ENCODE measurements around the gene RUFY3.

Gene RUFY3

GRCh38 chr4:70754470-70754869 lies 32.7 kb downstream of the RUFY3 start (continued):
- no peak for TF ChIP-seq ZNF274 (IDR thresholded peaks at IDR 0.05; ENCODE audit: low read length)
- no peak for TF ChIP-seq ZNF274 (tag by site-specific recombination; IDR thresholded peaks at IDR 0.05; ENCODE audit: borderline replicate concordance)
- TF ChIP-seq INSM2 (tag by site-specific recombination; IDR thresholded peaks at IDR 0.05) = no peak
- no peak for TF ChIP-seq ZSCAN23 (tag by site-specific recombination; IDR thresholded peaks at IDR 0.05)
- TF ChIP-seq ZNF341 (tag by site-specific recombination; IDR thresholded peaks at IDR 0.05; ENCODE audit: low read depth) = no peak
- TF ChIP-seq, protein P1, sequence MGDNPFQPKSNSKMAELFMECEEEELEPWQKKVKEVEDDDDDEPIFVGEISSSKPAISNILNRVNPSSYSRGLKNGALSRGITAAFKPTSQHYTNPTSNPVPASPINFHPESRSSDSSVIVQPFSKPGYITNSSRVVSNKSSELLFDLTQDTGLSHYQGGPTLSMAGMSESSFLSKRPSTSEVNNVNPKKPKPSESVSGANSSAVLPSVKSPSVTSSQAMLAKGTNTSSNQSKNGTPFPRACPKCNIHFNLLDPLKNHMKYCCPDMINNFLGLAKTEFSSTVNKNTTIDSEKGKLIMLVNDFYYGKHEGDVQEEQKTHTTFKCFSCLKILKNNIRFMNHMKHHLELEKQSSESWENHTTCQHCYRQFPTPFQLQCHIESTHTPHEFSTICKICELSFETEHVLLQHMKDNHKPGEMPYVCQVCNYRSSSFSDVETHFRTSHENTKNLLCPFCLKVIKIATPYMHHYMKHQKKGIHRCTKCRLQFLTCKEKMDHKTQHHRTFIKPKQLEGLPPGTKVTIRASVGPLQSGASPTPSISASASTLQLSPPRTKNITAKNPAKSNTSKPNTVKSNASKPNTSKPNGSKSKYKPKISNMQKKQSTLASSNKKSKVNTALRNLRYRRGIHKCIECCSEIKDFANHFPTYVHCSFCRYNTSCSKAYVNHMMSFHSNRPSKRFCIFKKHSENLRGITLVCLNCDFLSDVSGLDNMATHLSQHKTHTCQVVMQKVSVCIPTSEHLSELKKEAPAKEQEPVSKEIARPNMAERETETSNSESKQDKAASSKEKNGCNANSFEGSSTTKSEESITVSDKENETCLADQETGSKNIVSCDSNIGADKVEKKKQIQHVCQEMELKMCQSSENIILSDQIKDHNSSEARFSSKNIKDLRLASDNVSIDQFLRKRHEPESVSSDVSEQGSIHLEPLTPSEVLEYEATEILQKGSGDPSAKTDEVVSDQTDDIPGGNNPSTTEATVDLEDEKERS (tag by site-specific recombination; IDR thresholded peaks at IDR 0.05) = no peak
- no peak for TF ChIP-seq ZNF248 (tag by site-specific recombination; IDR thresholded peaks at IDR 0.05)

- Histone ChIP-seq H3K27ac (ENCODE audit: extremely low read depth, low read depth, low read length) (no peak overlapping the region), H3K36me3 (ENCODE audit: control insufficient read depth in 2 of 2, insufficient read depth in 1 of 2, low read length in 2 of 2) (peaks cover 0 to 3% of the 10 kb centered on the region in 2 experiments; a peak in 2 of 3 replicates), H3K9me3 (ENCODE audit: control insufficient read depth, insufficient read depth, low read depth, low read length) (no peaks in the 10 kb centered on the region), H3K4me3 (ENCODE audit: low read depth, low read length) (no peak overlapping the region), H3K4me1 (ENCODE audit: control insufficient read depth, insufficient read depth, low read length) (no peaks in the 10 kb centered on the region)
- ChIA-PET CTCF (no interaction called here), POLR2A (no interaction called here)
- no peak for TF ChIP-seq ZNF530 (tag by site-specific recombination; IDR thresholded peaks at IDR 0.05; ENCODE audit: low read depth)
- no peak for TF ChIP-seq ZNF529 (tag by site-specific recombination; IDR thresholded peaks at IDR 0.05; ENCODE audit: insufficient replicate concordance)
- TF ChIP-seq, protein P2, sequence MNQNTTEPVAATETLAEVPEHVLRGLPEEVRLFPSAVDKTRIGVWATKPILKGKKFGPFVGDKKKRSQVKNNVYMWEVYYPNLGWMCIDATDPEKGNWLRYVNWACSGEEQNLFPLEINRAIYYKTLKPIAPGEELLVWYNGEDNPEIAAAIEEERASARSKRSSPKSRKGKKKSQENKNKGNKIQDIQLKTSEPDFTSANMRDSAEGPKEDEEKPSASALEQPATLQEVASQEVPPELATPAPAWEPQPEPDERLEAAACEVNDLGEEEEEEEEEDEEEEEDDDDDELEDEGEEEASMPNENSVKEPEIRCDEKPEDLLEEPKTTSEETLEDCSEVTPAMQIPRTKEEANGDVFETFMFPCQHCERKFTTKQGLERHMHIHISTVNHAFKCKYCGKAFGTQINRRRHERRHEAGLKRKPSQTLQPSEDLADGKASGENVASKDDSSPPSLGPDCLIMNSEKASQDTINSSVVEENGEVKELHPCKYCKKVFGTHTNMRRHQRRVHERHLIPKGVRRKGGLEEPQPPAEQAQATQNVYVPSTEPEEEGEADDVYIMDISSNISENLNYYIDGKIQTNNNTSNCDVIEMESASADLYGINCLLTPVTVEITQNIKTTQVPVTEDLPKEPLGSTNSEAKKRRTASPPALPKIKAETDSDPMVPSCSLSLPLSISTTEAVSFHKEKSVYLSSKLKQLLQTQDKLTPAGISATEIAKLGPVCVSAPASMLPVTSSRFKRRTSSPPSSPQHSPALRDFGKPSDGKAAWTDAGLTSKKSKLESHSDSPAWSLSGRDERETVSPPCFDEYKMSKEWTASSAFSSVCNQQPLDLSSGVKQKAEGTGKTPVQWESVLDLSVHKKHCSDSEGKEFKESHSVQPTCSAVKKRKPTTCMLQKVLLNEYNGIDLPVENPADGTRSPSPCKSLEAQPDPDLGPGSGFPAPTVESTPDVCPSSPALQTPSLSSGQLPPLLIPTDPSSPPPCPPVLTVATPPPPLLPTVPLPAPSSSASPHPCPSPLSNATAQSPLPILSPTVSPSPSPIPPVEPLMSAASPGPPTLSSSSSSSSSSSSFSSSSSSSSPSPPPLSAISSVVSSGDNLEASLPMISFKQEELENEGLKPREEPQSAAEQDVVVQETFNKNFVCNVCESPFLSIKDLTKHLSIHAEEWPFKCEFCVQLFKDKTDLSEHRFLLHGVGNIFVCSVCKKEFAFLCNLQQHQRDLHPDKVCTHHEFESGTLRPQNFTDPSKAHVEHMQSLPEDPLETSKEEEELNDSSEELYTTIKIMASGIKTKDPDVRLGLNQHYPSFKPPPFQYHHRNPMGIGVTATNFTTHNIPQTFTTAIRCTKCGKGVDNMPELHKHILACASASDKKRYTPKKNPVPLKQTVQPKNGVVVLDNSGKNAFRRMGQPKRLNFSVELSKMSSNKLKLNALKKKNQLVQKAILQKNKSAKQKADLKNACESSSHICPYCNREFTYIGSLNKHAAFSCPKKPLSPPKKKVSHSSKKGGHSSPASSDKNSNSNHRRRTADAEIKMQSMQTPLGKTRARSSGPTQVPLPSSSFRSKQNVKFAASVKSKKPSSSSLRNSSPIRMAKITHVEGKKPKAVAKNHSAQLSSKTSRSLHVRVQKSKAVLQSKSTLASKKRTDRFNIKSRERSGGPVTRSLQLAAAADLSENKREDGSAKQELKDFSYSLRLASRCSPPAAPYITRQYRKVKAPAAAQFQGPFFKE (tag by site-specific recombination; IDR thresholded peaks at IDR 0.05; ENCODE audit: borderline replicate concordance) = no peak
- TF ChIP-seq ZNF23 (tag by site-specific recombination; IDR thresholded peaks at IDR 0.05; ENCODE audit: borderline replicate concordance) = no peak
- TF ChIP-seq ZNF48 (tag by site-specific recombination; IDR thresholded peaks at IDR 0.05) = no peak
- no peak for TF ChIP-seq GLI4 (tag by site-specific recombination; IDR thresholded peaks at IDR 0.05)
- TF ChIP-seq ZNF513 (tag by site-specific recombination; IDR thresholded peaks at IDR 0.05) = no peak
- TF ChIP-seq ZBTB1 (tag by site-specific recombination; IDR thresholded peaks at IDR 0.05) = no peak
- TF ChIP-seq, protein P3, sequence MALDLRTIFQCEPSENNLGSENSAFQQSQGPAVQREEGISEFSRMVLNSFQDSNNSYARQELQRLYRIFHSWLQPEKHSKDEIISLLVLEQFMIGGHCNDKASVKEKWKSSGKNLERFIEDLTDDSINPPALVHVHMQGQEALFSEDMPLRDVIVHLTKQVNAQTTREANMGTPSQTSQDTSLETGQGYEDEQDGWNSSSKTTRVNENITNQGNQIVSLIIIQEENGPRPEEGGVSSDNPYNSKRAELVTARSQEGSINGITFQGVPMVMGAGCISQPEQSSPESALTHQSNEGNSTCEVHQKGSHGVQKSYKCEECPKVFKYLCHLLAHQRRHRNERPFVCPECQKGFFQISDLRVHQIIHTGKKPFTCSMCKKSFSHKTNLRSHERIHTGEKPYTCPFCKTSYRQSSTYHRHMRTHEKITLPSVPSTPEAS (tag by site-specific recombination; IDR thresholded peaks at IDR 0.05) = no peak
- TF ChIP-seq KLF8 (tag by site-specific recombination; IDR thresholded peaks at IDR 0.05) = no peak
These were observed 33.4 kb downstream of the RUFY3 start for GRCh38 chr4:70754990-70755688.
